Mucosa of gallbladder (tissue), 1 donor: ENCODE results near the gene FIGN. TPM values are rescaled to one million over a fixed set of nuclear protein-coding genes. Genes with fewer than 3 reads are reported as not detected.

Experiments used
- DNase-seq: peaks from one replicate; pipeline ENCODE4 v3.0.0-alpha.2; 2020; ENCODE audit warnings: low spot score
- total RNA-seq: library from RNA; stranded (reverse); gene quantifications from one replicate; pipeline ENCODE4 v1.2.1, GENCODE V29; 2021
- donor health status: DM: no; HTN: no; CAD: no.

Gene FIGN
- total RNA-seq, 1 donor from 2014 or later, result 5.9 TPM

GRCh38 chr2:163612332-163612731 lies 123.5 kb downstream of the FIGN start:
- DNase-seq, result no peak

GRCh38 chr2:163611557-163611906 lies 124.3 kb downstream of the FIGN start:
- no peak for DNase-seq

GRCh38 chr2:163610817-163611556 lies 124.8 kb downstream of the FIGN start:
- peak; percentile 22 for DNase-seq

- no peak for DNase-seq
Measured at GRCh38 chr2:163607630-163608029, 128.2 kb downstream of the FIGN start.

- DNase-seq, result no peak
Measured at GRCh38 chr2:163606878-163607277, 128.9 kb downstream of the FIGN start.

- DNase-seq, result no peak
Measured at GRCh38 chr2:163605779-163606178, 130.0 kb downstream of the FIGN start.

GRCh38 chr2:163604941-163605555 lies 130.8 kb downstream of the FIGN start:
- no peak for DNase-seq

GRCh38 chr2:163602196-163602595 lies 133.6 kb downstream of the FIGN start:
- no peak for DNase-seq

GRCh38 chr2:163601377-163601776 lies 134.4 kb downstream of the FIGN start:
- DNase-seq, result peak; percentile 28

- DNase-seq, result no peak
Measured at GRCh38 chr2:163600801-163601200, 135.0 kb downstream of the FIGN start.

- DNase-seq, result no peak
Measured at GRCh38 chr2:163595028-163595427, 140.8 kb downstream of the FIGN start.

GRCh38 chr2:163594497-163594896 lies 141.3 kb downstream of the FIGN start:
- no peak for DNase-seq

- DNase-seq, result no peak
Measured at GRCh38 chr2:163593982-163594381, 141.8 kb downstream of the FIGN start.

GRCh38 chr2:163592954-163593622 lies 142.7 kb downstream of the FIGN start:
- DNase-seq, result no peak

GRCh38 chr2:163591461-163591860 lies 144.3 kb downstream of the FIGN start:
- DNase-seq, result no peak

GRCh38 chr2:163580757-163581156 lies 155.1 kb downstream of the FIGN start:
- DNase-seq, result no peak

GRCh38 chr2:163574309-163574708 lies 161.5 kb downstream of the FIGN start:
- DNase-seq, result no peak

GRCh38 chr2:163573652-163574051 lies 162.2 kb downstream of the FIGN start:
- DNase-seq, result peak; percentile 49

- DNase-seq, result no peak
Measured at GRCh38 chr2:163572850-163573249, 163.0 kb downstream of the FIGN start.

GRCh38 chr2:163571423-163572102 lies 164.2 kb downstream of the FIGN start:
- no peak for DNase-seq

- no peak for DNase-seq
Measured at GRCh38 chr2:163570391-163570790, 165.4 kb downstream of the FIGN start.

GRCh38 chr2:163565192-163565591 lies 170.6 kb downstream of the FIGN start:
- no peak for DNase-seq

- no peak for DNase-seq
Measured at GRCh38 chr2:163564236-163564635, 171.6 kb downstream of the FIGN start.
